Nephron progenitor cell (in vitro differentiated cells): ENCODE results near the gene PUM2.
"Not testable (repeated sequence)": the region's sequence is repeated elsewhere in the genome, so short reads cannot be mapped to it uniquely, and the experiment has no call there.

ENCODE experiments used
- DNase-seq: peaks from one replicate; pipeline ENCODE4 v3.0.0; 2021
- H3K27ac Mint-ChIP-seq: 2 replicates; pipeline ENCODE4 v1.8.0; 2021; ENCODE audit warnings: mild to moderate bottlenecking, moderate library complexity, mixed read lengths
- H3K27me3 Mint-ChIP-seq: 2 replicates; pipeline ENCODE4 v1.8.0; 2021; ENCODE audit warnings: mild to moderate bottlenecking, low read depth, mixed read lengths; ENCODE audit not compliant: poor library complexity
- H3K36me3 Mint-ChIP-seq: 2 replicates; pipeline ENCODE4 v1.8.0; 2021; ENCODE audit warnings: low read depth, mixed read lengths
- H3K4me1 Mint-ChIP-seq: 2 replicates; pipeline ENCODE4 v1.8.0; 2021; ENCODE audit warnings: mixed read lengths
- H3K4me3 Mint-ChIP-seq: 2 replicates; pipeline ENCODE4 v1.8.0; 2021; ENCODE audit warnings: mild to moderate bottlenecking, moderate library complexity, mixed read lengths
- H3K9me3 Mint-ChIP-seq: 2 replicates; pipeline ENCODE4 v1.8.0; 2021; ENCODE audit warnings: mild to moderate bottlenecking, moderate library complexity, mixed read lengths
- TF ChIP-seq, protein P1 (sequence below): fragments of 200-600 bp; sonication (generic); IDR thresholded peaks from 2 replicates; pipeline ENCODE4 v1.5.0; 2021; ENCODE audit warnings: antibody characterized with exemption

PUM2 gene

DNA sequence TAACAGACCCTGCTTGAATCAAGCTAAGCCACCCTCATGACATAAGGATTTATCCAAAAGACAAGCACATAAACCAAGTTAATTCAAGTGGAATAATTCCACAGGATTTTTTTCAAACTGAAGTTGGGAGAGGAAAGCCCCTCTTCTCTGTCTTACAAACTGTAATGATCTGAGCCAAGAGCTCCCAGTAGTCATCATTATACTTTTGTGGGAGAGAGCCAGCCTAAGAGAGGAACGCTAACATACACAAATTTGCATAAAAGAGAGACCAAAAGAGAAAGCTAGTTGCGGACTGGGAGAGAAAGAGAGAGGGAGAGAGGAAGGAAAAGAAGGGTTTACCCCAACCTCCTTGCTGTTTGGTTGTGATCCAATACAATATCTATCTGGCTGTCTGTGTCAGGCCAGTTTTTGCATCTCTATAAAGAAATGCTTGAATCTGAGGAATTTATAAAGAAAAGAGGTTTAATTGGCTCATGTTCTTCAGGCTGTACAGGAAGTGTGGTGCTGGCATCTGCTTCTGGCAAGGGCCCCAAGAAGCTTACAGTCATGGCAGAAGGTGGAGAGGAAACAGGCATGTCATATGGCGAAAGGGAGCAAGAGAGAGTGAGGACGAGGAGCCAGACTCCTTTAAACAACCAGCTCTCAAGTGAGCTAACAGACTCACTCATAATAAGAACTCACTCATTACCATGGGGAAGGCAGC lies 20.8 kb upstream of the PUM2 start:
- H3K27me3 Mint-ChIP-seq = peaks cover 9% of the 10 kb centered on the region
- no peak for DNase-seq
- TF ChIP-seq, protein P1, sequence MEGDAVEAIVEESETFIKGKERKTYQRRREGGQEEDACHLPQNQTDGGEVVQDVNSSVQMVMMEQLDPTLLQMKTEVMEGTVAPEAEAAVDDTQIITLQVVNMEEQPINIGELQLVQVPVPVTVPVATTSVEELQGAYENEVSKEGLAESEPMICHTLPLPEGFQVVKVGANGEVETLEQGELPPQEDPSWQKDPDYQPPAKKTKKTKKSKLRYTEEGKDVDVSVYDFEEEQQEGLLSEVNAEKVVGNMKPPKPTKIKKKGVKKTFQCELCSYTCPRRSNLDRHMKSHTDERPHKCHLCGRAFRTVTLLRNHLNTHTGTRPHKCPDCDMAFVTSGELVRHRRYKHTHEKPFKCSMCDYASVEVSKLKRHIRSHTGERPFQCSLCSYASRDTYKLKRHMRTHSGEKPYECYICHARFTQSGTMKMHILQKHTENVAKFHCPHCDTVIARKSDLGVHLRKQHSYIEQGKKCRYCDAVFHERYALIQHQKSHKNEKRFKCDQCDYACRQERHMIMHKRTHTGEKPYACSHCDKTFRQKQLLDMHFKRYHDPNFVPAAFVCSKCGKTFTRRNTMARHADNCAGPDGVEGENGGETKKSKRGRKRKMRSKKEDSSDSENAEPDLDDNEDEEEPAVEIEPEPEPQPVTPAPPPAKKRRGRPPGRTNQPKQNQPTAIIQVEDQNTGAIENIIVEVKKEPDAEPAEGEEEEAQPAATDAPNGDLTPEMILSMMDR = no peak
- no peak overlapping the region for H3K4me3 Mint-ChIP-seq
- no peak overlapping the region for H3K27ac Mint-ChIP-seq
- H3K4me1 Mint-ChIP-seq = peaks cover 50% of the 10 kb centered on the region
- peaks cover 9% of the 10 kb centered on the region for H3K36me3 Mint-ChIP-seq
- H3K9me3 Mint-ChIP-seq = peaks cover 57% of the 10 kb centered on the region

DNA sequence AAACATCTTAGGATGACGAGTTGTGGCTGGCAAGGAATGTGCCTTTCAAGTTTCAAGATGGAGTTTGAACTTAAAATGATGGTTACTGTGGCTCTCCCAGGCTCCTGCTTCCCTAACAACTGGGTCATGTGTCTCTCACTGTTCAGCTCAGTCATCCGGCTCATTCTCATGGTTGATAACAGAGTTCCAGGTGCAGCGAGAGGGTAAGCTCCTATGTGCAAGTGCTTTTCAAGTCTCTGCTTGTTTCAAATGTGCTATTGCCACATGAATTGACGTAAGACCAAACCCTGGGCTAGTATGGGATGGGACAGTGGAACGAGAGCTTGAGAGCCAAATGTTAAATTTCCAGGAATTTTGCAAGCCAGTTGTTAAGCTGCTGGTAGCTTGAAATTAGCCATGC lies 19.5 kb upstream of the PUM2 start:
- Mint-ChIP-seq H3K36me3 (peaks cover 9% of the 10 kb centered on the region), H3K4me1 (peaks cover 37% of the 10 kb centered on the region), H3K9me3 (peaks cover 58% of the 10 kb centered on the region), H3K27ac (no peak overlapping the region), H3K27me3 (peaks cover 9% of the 10 kb centered on the region), H3K4me3 (no peak overlapping the region)
- TF ChIP-seq, protein P1 = no peak
- no peak for DNase-seq

DNA sequence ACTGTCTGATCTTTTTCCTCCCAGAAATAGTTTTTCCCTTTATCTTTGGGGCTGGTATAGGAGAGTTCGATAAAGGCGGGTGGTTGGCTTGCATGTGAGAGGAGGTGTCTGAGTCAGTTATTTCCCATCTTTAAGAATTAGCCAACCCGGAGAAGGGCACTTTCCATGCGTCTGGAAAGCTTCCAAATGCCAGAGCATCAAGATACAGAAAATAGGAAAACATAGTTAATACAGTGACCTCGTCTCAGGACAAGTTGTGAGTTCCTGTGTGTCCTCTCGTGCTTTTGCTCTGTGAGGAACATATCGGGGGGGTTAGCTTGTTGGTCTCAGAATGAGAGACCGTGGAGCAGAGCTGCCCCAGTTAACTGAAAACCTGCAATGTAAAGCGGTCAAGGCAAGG lies 18.7 kb upstream of the PUM2 start:
- TF ChIP-seq, protein P1 = no peak

DNA sequence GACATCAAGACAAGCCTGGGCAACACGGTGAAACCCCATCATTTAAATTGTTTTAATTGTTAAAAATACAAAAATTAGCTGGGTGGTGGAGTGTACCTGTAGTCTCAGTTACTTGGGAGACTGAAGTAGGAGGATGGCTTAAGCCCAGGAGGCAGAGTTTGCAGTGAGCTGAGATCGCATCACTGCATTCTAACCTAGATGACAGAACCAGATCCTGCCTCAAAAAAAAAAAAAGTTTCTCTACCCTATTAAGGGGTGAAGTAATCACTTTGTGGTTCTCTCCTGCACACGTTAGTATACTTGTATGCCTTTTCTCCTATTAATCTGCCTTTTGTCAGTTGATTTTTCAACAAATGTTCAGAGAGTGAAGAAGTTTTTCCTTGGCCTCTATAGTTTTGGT lies 18.1 kb upstream of the PUM2 start:
- no peak overlapping the region for H3K27ac Mint-ChIP-seq

More for the DNA sequence above, 18.7 kb upstream of the PUM2 start:
- peaks cover 58% of the 10 kb centered on the region for H3K9me3 Mint-ChIP-seq
- peaks cover 9% of the 10 kb centered on the region for H3K27me3 Mint-ChIP-seq
- H3K27ac Mint-ChIP-seq = no peak overlapping the region
- no peak overlapping the region for H3K4me3 Mint-ChIP-seq
- no peak for DNase-seq
- peaks cover 29% of the 10 kb centered on the region for H3K4me1 Mint-ChIP-seq
- H3K36me3 Mint-ChIP-seq = peaks cover 9% of the 10 kb centered on the region

DNA sequence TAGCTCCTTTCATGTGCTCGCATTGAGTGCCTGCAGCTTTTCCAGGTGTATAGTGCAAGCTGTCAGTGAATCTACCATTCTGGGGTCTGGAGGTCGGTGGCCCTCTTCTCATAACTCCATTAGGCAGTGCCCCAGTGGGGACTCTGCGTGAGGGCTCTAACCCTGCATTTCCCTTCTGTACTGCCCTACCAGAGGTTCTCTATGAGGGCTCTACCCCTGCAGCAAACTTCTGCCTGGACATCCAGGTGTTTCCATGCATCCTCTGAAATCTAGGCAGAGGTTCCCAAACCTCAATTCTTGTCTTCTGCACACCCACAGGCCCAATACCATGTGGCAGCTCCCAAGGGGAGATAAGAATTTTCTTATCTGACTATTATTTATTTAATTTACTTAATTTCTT lies 17.3 kb upstream of the PUM2 start:
- Mint-ChIP-seq H3K4me1 (peaks cover 30% of the 10 kb centered on the region), H3K9me3 (peaks cover 54% of the 10 kb centered on the region), H3K27me3 (peaks cover 11% of the 10 kb centered on the region)
- not testable (repeated sequence) for DNase-seq, H3K27ac Mint-ChIP-seq, H3K36me3 Mint-ChIP-seq, H3K4me3 Mint-ChIP-seq

More for the DNA sequence above, 18.1 kb upstream of the PUM2 start:
- H3K9me3 Mint-ChIP-seq = peaks cover 58% of the 10 kb centered on the region
- no peak overlapping the region for H3K4me3 Mint-ChIP-seq
- H3K4me1 Mint-ChIP-seq = peaks cover 29% of the 10 kb centered on the region
- H3K27me3 Mint-ChIP-seq = peaks cover 9% of the 10 kb centered on the region
- peaks cover 9% of the 10 kb centered on the region for H3K36me3 Mint-ChIP-seq
- TF ChIP-seq, protein P1 = no peak
- no peak for DNase-seq

DNA sequence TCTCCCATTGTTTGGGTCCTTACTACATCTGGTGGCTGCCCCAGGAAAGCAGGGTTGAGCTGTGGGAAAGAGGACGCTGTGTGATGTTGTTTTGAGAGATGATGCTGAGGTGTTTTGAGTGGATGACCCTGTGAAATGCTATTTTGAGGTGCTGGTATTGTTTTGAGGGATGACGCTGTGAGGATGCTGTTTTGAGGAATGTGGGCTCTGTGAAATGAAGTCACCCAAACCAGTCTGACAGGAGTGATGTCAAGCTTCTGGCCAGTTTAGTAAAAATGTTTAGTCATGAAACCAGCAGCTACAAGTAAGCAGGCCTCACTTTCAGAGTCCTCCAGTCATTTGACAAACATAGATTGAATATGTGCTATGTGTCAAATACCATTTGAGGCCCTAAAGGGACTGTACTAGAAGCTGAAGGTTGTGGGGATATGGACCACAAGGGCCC lies 16.1 kb upstream of the PUM2 start:
- peaks cover 9% of the 10 kb centered on the region for H3K36me3 Mint-ChIP-seq
- H3K9me3 Mint-ChIP-seq = peaks cover 45% of the 10 kb centered on the region
- no peak overlapping the region for H3K27ac Mint-ChIP-seq
- peaks cover 33% of the 10 kb centered on the region for H3K4me1 Mint-ChIP-seq
- TF ChIP-seq, protein P1 = no peak
- peaks cover 13% of the 10 kb centered on the region for H3K27me3 Mint-ChIP-seq
- H3K4me3 Mint-ChIP-seq = no peak overlapping the region
- no peak for DNase-seq
